IMR-90 (cell line): Measurements from ENCODE around the gene BOD1L1. TPM values are rescaled to one million over a fixed set of nuclear protein-coding genes. Genes with fewer than 3 reads are reported as not detected.

Experiments
- ATAC-seq: fragments of 200-7000 bp; cut with Tn5 transposase; 2 replicates; pipeline ENCODE4 v1.9.1; 2020; ENCODE audit warnings: low read depth, mild to moderate bottlenecking, moderate library complexity
- BruUV-seq: library from RNA; stranded (reverse); fragments of 400-500 nt; replicated peaks from 2 replicates; lab custom pipeline; 2021; lab: Mats Ljungman, UMichigan
- CTCF ChIA-PET: fragments of 300-600 bp; formaldehyde crosslinking; extraction: SDS; loops from one replicate; lab custom pipeline; 2021; ENCODE audit warnings: antibody characterized with exemption; lab: Yijun Ruan, JAX
- POLR2A ChIA-PET: fragments of 300-600 bp; sonication (Branson Sonifier 250); formaldehyde crosslinking; loops from one replicate; lab custom pipeline; 2022; ENCODE audit warnings: antibody characterized with exemption; ENCODE audit not compliant: unreplicated experiment; lab: Charles Lee
- DNase-seq: peaks from one replicate; pipeline ENCODE4 v3.0.0; 2013
- H2AFZ ChIP-seq: replicated peaks from 2 replicates; pipeline ENCODE3; 2013; ENCODE audit warnings: low read length, mild to moderate bottlenecking; ENCODE audit not compliant: poor library complexity
- H2AK5ac ChIP-seq: 2 replicates; pipeline ENCODE4 v1.6.1; 2013; ENCODE audit warnings: low read depth, low read length, inconsistent platforms
- H2AK9ac ChIP-seq: replicated peaks from 2 replicates; pipeline ENCODE3; 2013; ENCODE audit warnings: mild to moderate bottlenecking, low read depth, low read length, moderate library complexity; ENCODE audit not compliant: poor library complexity
- H2BK120ac ChIP-seq: 2 replicates; pipeline ENCODE4 v1.6.1; 2013; ENCODE audit warnings: low read depth, low read length, inconsistent platforms
- H2BK15ac ChIP-seq: 3 replicates; pipeline ENCODE4 v1.6.1; 2013; ENCODE audit warnings: low read depth, low read length, inconsistent platforms
- H2BK20ac ChIP-seq: 2 replicates; pipeline ENCODE4 v1.6.1; 2013; ENCODE audit warnings: low read depth, mild to moderate bottlenecking, inconsistent platforms, low read length, moderate library complexity
- H2BK5ac ChIP-seq: 2 replicates; pipeline ENCODE4 v1.6.1; 2013; ENCODE audit warnings: mild to moderate bottlenecking, low read depth, low read length, inconsistent platforms; ENCODE audit not compliant: poor library complexity, severe bottlenecking
- H3K14ac ChIP-seq: replicated peaks from 2 replicates; pipeline ENCODE4 v1.6.1; 2013; ENCODE audit warnings: low read depth, low read length, inconsistent platforms
- H3K18ac ChIP-seq: 2 replicates; pipeline ENCODE4 v1.6.1; 2013; ENCODE audit warnings: low read depth, low read length, control low read depth
- H3K23ac ChIP-seq: 2 replicates; pipeline ENCODE4 v1.6.1; 2013; ENCODE audit warnings: low read depth, low read length, inconsistent platforms
- H3K27ac ChIP-seq: 2 replicates; pipeline ENCODE4 v1.5.1; 2013; ENCODE audit warnings: mild to moderate bottlenecking, control low read depth, low read length; ENCODE audit not compliant: insufficient read depth
- H3K27me3 ChIP-seq: 2 replicates; pipeline ENCODE4 v1.6.1; 2013; ENCODE audit warnings: low read length; ENCODE audit not compliant: control insufficient read depth, insufficient read depth
- H3K36me3 ChIP-seq: 2 replicates; pipeline ENCODE4 v1.6.1; 2013; ENCODE audit warnings: low read length, mixed read lengths; ENCODE audit not compliant: control insufficient read depth, insufficient read depth
- H3K4ac ChIP-seq: 2 replicates; pipeline ENCODE4 v1.6.1; 2013; ENCODE audit warnings: low read depth, low read length, inconsistent platforms
- H3K4me1 ChIP-seq: 2 replicates; pipeline ENCODE4 v1.6.1; 2013; ENCODE audit warnings: low read length, mixed read lengths; ENCODE audit not compliant: control insufficient read depth, insufficient read depth
- H3K4me2 ChIP-seq: 2 replicates; pipeline ENCODE4 v1.6.1; 2013; ENCODE audit warnings: low read depth, mild to moderate bottlenecking, control low read depth, low read length, moderate library complexity
- H3K4me3 ChIP-seq: 2 replicates; pipeline ENCODE4 v1.5.1; 2013; ENCODE audit warnings: low read depth, mild to moderate bottlenecking, control low read depth, low read length, moderate library complexity; ENCODE audit not compliant: insufficient read depth
- H3K56ac ChIP-seq: 2 replicates; pipeline ENCODE4 v1.6.1; 2013; ENCODE audit warnings: low read length, inconsistent platforms; ENCODE audit not compliant: insufficient read depth; ENCODE audit errors: extremely low read depth
- H3K79me1 ChIP-seq, 2 experiments: 2 replicates each; pipeline ENCODE4 v1.6.1; 2013; ENCODE audit warnings: low read length in 2 of 2, inconsistent platforms in 1 of 2, low read depth in 1 of 2
- H3K9ac ChIP-seq: 2 replicates; pipeline ENCODE4 v1.6.1; 2013; ENCODE audit warnings: low read depth, low read length, control low read depth
- H3K9me1 ChIP-seq: 2 replicates; pipeline ENCODE4 v1.6.1; 2013; ENCODE audit warnings: low read length, inconsistent platforms; ENCODE audit not compliant: insufficient read depth
- H3K9me3 ChIP-seq: 2 replicates; pipeline ENCODE4 v1.6.1; 2013; ENCODE audit warnings: low read length; ENCODE audit not compliant: control insufficient read depth, insufficient read depth
- H4K20me1 ChIP-seq: 2 replicates; pipeline ENCODE4 v1.6.1; 2013; ENCODE audit warnings: low read length, inconsistent platforms; ENCODE audit not compliant: insufficient read depth
- H4K5ac ChIP-seq: 2 replicates; pipeline ENCODE4 v1.6.1; 2013; ENCODE audit warnings: mild to moderate bottlenecking, low read depth, low read length, control low read depth
- H4K8ac ChIP-seq, 2 experiments: 2 replicates each; pipeline ENCODE4 v1.6.1; 2013; ENCODE audit warnings: low read depth in 2 of 2, low read length in 2 of 2, control low read depth in 1 of 2, inconsistent platforms in 1 of 2
- H4K91ac ChIP-seq: 2 replicates; pipeline ENCODE4 v1.6.1; 2013; ENCODE audit warnings: low read depth, low read length, inconsistent platforms; ENCODE audit not compliant: insufficient read depth
- CEBPB ChIP-seq: IDR thresholded peaks from 2 replicates; pipeline ENCODE4 v1.6.1; 2012; ENCODE audit warnings: low read depth, low read length, improper control_type of control experiment
- CTCF ChIP-seq: conservative IDR thresholded peaks from 2 replicates; pipeline ENCODE4 v1.5.1; 2012; ENCODE audit warnings: mild to moderate bottlenecking, low read depth, low read length, improper control_type of control experiment
- ELK1 ChIP-seq: fragments of 150-350 bp; IDR thresholded peaks from 2 replicates; pipeline ENCODE4 v1.6.1; 2016; ENCODE audit warnings: low read depth, mild to moderate bottlenecking, low read length, moderate library complexity, borderline replicate concordance
- FOS ChIP-seq: fragments of 150-350 bp; IDR thresholded peaks from 2 replicates; pipeline ENCODE4 v1.6.1; 2016; ENCODE audit warnings: low read depth, low read length
- MAFK ChIP-seq: IDR thresholded peaks from 2 replicates; pipeline ENCODE4 v1.6.1; 2012; ENCODE audit warnings: low read depth, low read length, improper control_type of control experiment
- MAZ ChIP-seq: IDR thresholded peaks from 2 replicates; pipeline ENCODE4 v1.6.1; 2012; ENCODE audit warnings: low read depth, mild to moderate bottlenecking, low read length, improper control_type of control experiment, moderate library complexity, borderline replicate concordance
- MXI1 ChIP-seq: IDR thresholded peaks from 2 replicates; pipeline ENCODE4 v1.6.1; 2012; ENCODE audit warnings: low read depth, mild to moderate bottlenecking, low read length, moderate library complexity, borderline replicate concordance
- NFE2L2 ChIP-seq: fragments of 150-350 bp; IDR thresholded peaks from 2 replicates; pipeline ENCODE4 v1.6.1; 2016; ENCODE audit warnings: low read depth, mild to moderate bottlenecking, low read length
- POLR2A ChIP-seq: IDR thresholded peaks from 2 replicates; pipeline ENCODE4 v1.6.1; 2012; ENCODE audit warnings: mild to moderate bottlenecking, low read depth, low read length
- RAD21 ChIP-seq: IDR thresholded peaks from 2 replicates; pipeline ENCODE4 v1.6.1; 2012; ENCODE audit warnings: low read length, improper control_type of control experiment
- RCOR1 ChIP-seq: IDR thresholded peaks from 2 replicates; pipeline ENCODE4 v1.6.1; 2012; ENCODE audit warnings: mild to moderate bottlenecking, low read length, improper control_type of control experiment; ENCODE audit not compliant: insufficient replicate concordance
- RFX5 ChIP-seq: IDR thresholded peaks from 2 replicates; pipeline ENCODE4 v1.8.0; 2012; ENCODE audit warnings: low read depth, mild to moderate bottlenecking, low read length, moderate library complexity
- SMC3 ChIP-seq: fragments of 150-350 bp; IDR thresholded peaks from 2 replicates; pipeline ENCODE4 v1.6.1; 2016; ENCODE audit warnings: low read depth, mild to moderate bottlenecking, antibody characterized with exemption, low read length, moderate library complexity
- USF2 ChIP-seq: fragments of 150-350 bp; IDR thresholded peaks from 2 replicates; pipeline ENCODE4 v1.6.1; 2017; ENCODE audit warnings: mild to moderate bottlenecking, antibody characterized with exemption, low read length, low read depth
- WGBS, 2 experiments: methylation state at CpG; one replicate each; pipeline versions ENCODE4 v1.1.5 to v1.1.7; 2013; ENCODE audit warnings: missing lambda C conversion rate in 2 of 2; ENCODE audit not compliant: insufficient read length in 1 of 2; ENCODE audit errors: extremely low coverage in 2 of 2; 5-methylcytosine and 5-hydroxymethylcytosine counted together
- dilution Hi-C: fragments of 300-500 bp; cut with HindIII; formaldehyde crosslinking; loops from one replicate; pipeline ENCODE4 v1.14.3; 2018; ENCODE audit warnings: low sequenced_read_pairs; ENCODE audit not compliant: unreplicated experiment
- in situ Hi-C: fragments of 300-500 bp; cut with MboI; formaldehyde crosslinking; loops from 3 replicates; pipeline ENCODE4 v1.14.3; 2019; ENCODE audit warnings: low sequenced_read_pairs, inconsistent platforms, mixed read lengths
- intact Hi-C: fragments of 100-400 bp; cut with micrococcal nuclease; formaldehyde crosslinking; loops from 2 replicates; pipeline ENCODE4 v1.10.0; 2022
- polyA plus RNA-seq, 3 experiments: library from polyadenylated mRNA; depleted of rRNA; stranded (reverse); fragments of >200 nt; gene quantifications; 2 replicates each; pipeline ENCODE4 v1.2.3, GENCODE V29; 2012; ENCODE audit warnings: low replicate concordance in 1 of 3
- total RNA-seq: library from RNA; depleted of rRNA; stranded (reverse); fragments of >200 nt; gene quantifications from 2 replicates; pipeline ENCODE4 v1.2.3, GENCODE V29; 2012

The BOD1L1 gene
- total and polyA plus RNA-seq, 2 of the 4 experiments (the other 2 are of a cell fraction), result 13.5 to 26.9 TPM

GRCh38 chr4:13601048-13601447, 26.5 kb downstream of the BOD1L1 start:
- H4K20me1 ChIP-seq, result no peaks in the 10 kb centered on the region
- ATAC-seq, result no peak
- no peaks in the 10 kb centered on the region for H3K9me3 ChIP-seq

More at GRCh38 chr4:13601048-13601447, 26.5 kb downstream of the BOD1L1 start:
- no peak overlapping the region for H3K27ac ChIP-seq
- dilution Hi-C loops (no loop called here), in situ Hi-C loops (no loop called here), intact Hi-C loops (no loop called here)
- no peak overlapping the region for H4K91ac ChIP-seq
- peaks cover 2% of the 10 kb centered on the region; the same call in 1 of the 2 replicates for H3K4me1 ChIP-seq
- POLR2A ChIA-PET, result no interaction called here
- H3K79me1 ChIP-seq, result peaks cover 0 to 4% of the 10 kb centered on the region in 2 experiments; a peak in 1 of 4 replicates
- peaks cover 40% of the 10 kb centered on the region for H3K36me3 ChIP-seq
- CTCF ChIA-PET, result no interaction called here
- H2BK5ac ChIP-seq, result no peak overlapping the region
- no peak overlapping the region for H4K8ac ChIP-seq
- H2BK120ac ChIP-seq, result no peak overlapping the region
- no peak overlapping the region for H4K5ac ChIP-seq
- H3K4me2 ChIP-seq, result no peak overlapping the region
- H3K18ac ChIP-seq, result no peak overlapping the region
- H3K9ac ChIP-seq, result no peak overlapping the region
- H3K14ac ChIP-seq, result no peak overlapping the region
- no peak overlapping the region for H2BK15ac ChIP-seq
- no peak overlapping the region for H2BK20ac ChIP-seq
- DNase-seq, result no peak
- no TSS peak for BruUV-seq
- no peak overlapping the region for H3K56ac ChIP-seq
- H2AFZ ChIP-seq, result no peak overlapping the region
- H2AK5ac ChIP-seq, result no peak overlapping the region
- no peak overlapping the region for H3K23ac ChIP-seq
- H3K4ac ChIP-seq, result no peak overlapping the region
- 96% methylated on average over 3 of the region's 3 CpGs; no CpG with 5 or more reads in 1 of the 2 experiments for WGBS, 2 experiments
- H3K9me1 ChIP-seq, result no peaks in the 10 kb centered on the region; the same call in 1 of the 2 replicates
- no peak overlapping the region for H3K4me3 ChIP-seq
- no peak overlapping the region for H2AK9ac ChIP-seq
- TF ChIP-seq POLR2A (no peak), MAZ (no peak), RCOR1 (no peak), MXI1 (no peak), MAFK (no peak), FOS (no peak), CTCF (no peak), CEBPB (no peak), SMC3 (no peak), ELK1 (no peak), RAD21 (no peak), USF2 (no peak), RFX5 (no peak), NFE2L2 (no peak)
- H3K27me3 ChIP-seq, result no peaks in the 10 kb centered on the region
